Measurements from ENCODE around the gene ZNF557. TPM values are rescaled to one million over a fixed set of nuclear protein-coding genes. Genes with fewer than 3 reads are reported as not detected.
"Not testable (repeated sequence)": the region's sequence is repeated elsewhere in the genome, so short reads cannot be mapped to it uniquely, and the experiment has no call there.

The ZNF557 gene
- total RNA-seq = 25.6 TPM

- H3K27me3 ChIP-seq (ENCODE audit: insufficient read depth, low read length) = no peaks in the 10 kb centered on the region
- H3K4me1 ChIP-seq (ENCODE audit: insufficient read depth, low read length) = peaks cover 11% of the 10 kb centered on the region
- H3K9me3 ChIP-seq (ENCODE audit: low read depth, low read length) = no peaks in the 10 kb centered on the region
- peak within 1 kb of the TSS; percentile 94 for H3K4me3 ChIP-seq (ENCODE audit: low read length)
These were observed at the start of gene ZNF557 for GRCh38 chr19:7069042-7069903. Gene ZNF557, plus strand, starts transcription at chr19:7069703. Its CDS starts 5,372 bp downstream, at chr19:7075075.

- H3K4me3 ChIP-seq (ENCODE audit: low read length); H3K27me3 ChIP-seq (ENCODE audit: insufficient read depth, low read length); H3K9me3 ChIP-seq (ENCODE audit: low read depth, low read length); H3K4me1 ChIP-seq (ENCODE audit: insufficient read depth, low read length): not testable (repeated sequence)
These were observed 48.2 kb upstream of the ZNF557 start, which contains the start of gene MBD3L2B for GRCh38 chr19:7021331-7021730. Gene MBD3L2B, minus strand, starts transcription at chr19:7021431. Its CDS starts 34 bp downstream, at chr19:7021397.

GRCh38 chr19:7028790-7029189, 40.7 kb upstream of the ZNF557 start:
- H3K9me3 ChIP-seq (ENCODE audit: low read depth, low read length); H3K27me3 ChIP-seq (ENCODE audit: insufficient read depth, low read length); H3K4me1 ChIP-seq (ENCODE audit: insufficient read depth, low read length); H3K4me3 ChIP-seq (ENCODE audit: low read length): not testable (repeated sequence)

- H3K27me3 ChIP-seq (ENCODE audit: insufficient read depth, low read length); H3K9me3 ChIP-seq (ENCODE audit: low read depth, low read length); H3K4me1 ChIP-seq (ENCODE audit: insufficient read depth, low read length); H3K4me3 ChIP-seq (ENCODE audit: low read length): not testable (repeated sequence)
These were observed 39.2 kb upstream of the ZNF557 start, which contains the start of gene MBD3L5 for GRCh38 chr19:7030278-7030677. Gene MBD3L5, plus strand, starts transcription at chr19:7030578. Its CDS starts 34 bp downstream, at chr19:7030612.

- not testable (repeated sequence) for H3K4me3 ChIP-seq (ENCODE audit: low read length); H3K27me3 ChIP-seq (ENCODE audit: insufficient read depth, low read length); H3K4me1 ChIP-seq (ENCODE audit: insufficient read depth, low read length); H3K9me3 ChIP-seq (ENCODE audit: low read depth, low read length)
These were observed 29.4 kb upstream of the ZNF557 start, which contains the start of gene MBD3L4 for GRCh38 chr19:7040079-7040478. Gene MBD3L4, minus strand, starts transcription at chr19:7040179. Its CDS starts 35 bp downstream, at chr19:7040144.

- H3K9me3 ChIP-seq (ENCODE audit: low read depth, low read length); H3K27me3 ChIP-seq (ENCODE audit: insufficient read depth, low read length); H3K4me3 ChIP-seq (ENCODE audit: low read length); H3K4me1 ChIP-seq (ENCODE audit: insufficient read depth, low read length): not testable (repeated sequence)
These were observed 27.9 kb upstream of the ZNF557 start for GRCh38 chr19:7041563-7041962.

- H3K9me3 ChIP-seq (ENCODE audit: low read depth, low read length) = not testable (repeated sequence)
These were observed 20.5 kb upstream of the ZNF557 start, which contains the start of gene MBD3L2 for GRCh38 chr19:7049021-7049420. Gene MBD3L2, plus strand, starts transcription at chr19:7049321. Its CDS starts 53 bp downstream, at chr19:7049374.

GRCh38 chr19:7051421-7051820, 18.1 kb upstream of the ZNF557 start:
- not testable (repeated sequence) for H3K9me3 ChIP-seq (ENCODE audit: low read depth, low read length); H3K4me3 ChIP-seq (ENCODE audit: low read length); H3K27me3 ChIP-seq (ENCODE audit: insufficient read depth, low read length); H3K4me1 ChIP-seq (ENCODE audit: insufficient read depth, low read length)

More at GRCh38 chr19:7049021-7049420, 20.5 kb upstream of the ZNF557 start, which contains the start of gene MBD3L2:
- H3K27me3 ChIP-seq (ENCODE audit: insufficient read depth, low read length); H3K4me1 ChIP-seq (ENCODE audit: insufficient read depth, low read length); H3K4me3 ChIP-seq (ENCODE audit: low read length): not testable (repeated sequence)

- not testable (repeated sequence) for H3K4me1 ChIP-seq (ENCODE audit: insufficient read depth, low read length); H3K4me3 ChIP-seq (ENCODE audit: low read length); H3K27me3 ChIP-seq (ENCODE audit: insufficient read depth, low read length); H3K9me3 ChIP-seq (ENCODE audit: low read depth, low read length)
These were observed 16.6 kb upstream of the ZNF557 start for GRCh38 chr19:7052896-7053295.

GRCh38 chr19:7054635-7055368, 14.7 kb upstream of the ZNF557 start:
- not testable (repeated sequence) for H3K4me3 ChIP-seq (ENCODE audit: low read length); H3K9me3 ChIP-seq (ENCODE audit: low read depth, low read length); H3K4me1 ChIP-seq (ENCODE audit: insufficient read depth, low read length); H3K27me3 ChIP-seq (ENCODE audit: insufficient read depth, low read length)

- not testable (repeated sequence) for H3K27me3 ChIP-seq (ENCODE audit: insufficient read depth, low read length); H3K9me3 ChIP-seq (ENCODE audit: low read depth, low read length); H3K4me1 ChIP-seq (ENCODE audit: insufficient read depth, low read length); H3K4me3 ChIP-seq (ENCODE audit: low read length)
These were observed 13.8 kb upstream of the ZNF557 start for GRCh38 chr19:7055679-7056078.

- H3K4me1 ChIP-seq (ENCODE audit: insufficient read depth, low read length); H3K9me3 ChIP-seq (ENCODE audit: low read depth, low read length); H3K27me3 ChIP-seq (ENCODE audit: insufficient read depth, low read length); H3K4me3 ChIP-seq (ENCODE audit: low read length): not testable (repeated sequence)
These were observed 13.1 kb upstream of the ZNF557 start for GRCh38 chr19:7056371-7056770.

GRCh38 chr19:7058576-7058975, 10.9 kb upstream of the ZNF557 start, which contains the start of gene MBD3L3:
Gene MBD3L3, minus strand, starts transcription at chr19:7058676. Its CDS starts 71 bp downstream, at chr19:7058605.
- not testable (repeated sequence) for H3K9me3 ChIP-seq (ENCODE audit: low read depth, low read length); H3K4me3 ChIP-seq (ENCODE audit: low read length); H3K27me3 ChIP-seq (ENCODE audit: insufficient read depth, low read length); H3K4me1 ChIP-seq (ENCODE audit: insufficient read depth, low read length)

- not testable (repeated sequence) for H3K27me3 ChIP-seq (ENCODE audit: insufficient read depth, low read length); H3K4me1 ChIP-seq (ENCODE audit: insufficient read depth, low read length); H3K9me3 ChIP-seq (ENCODE audit: low read depth, low read length); H3K4me3 ChIP-seq (ENCODE audit: low read length)
These were observed 9.5 kb upstream of the ZNF557 start for GRCh38 chr19:7059977-7060376.

GRCh38 chr19:7063339-7063738, 6.2 kb upstream of the ZNF557 start:
- no peaks in the 10 kb centered on the region for H3K9me3 ChIP-seq (ENCODE audit: low read depth, low read length)

More at GRCh38 chr19:7063339-7063738, 6.2 kb upstream of the ZNF557 start:
- no peaks in the 10 kb centered on the region for H3K27me3 ChIP-seq (ENCODE audit: insufficient read depth, low read length)
- H3K4me3 ChIP-seq (ENCODE audit: low read length) = no peak overlapping the region
- H3K4me1 ChIP-seq (ENCODE audit: insufficient read depth, low read length) = no peaks in the 10 kb centered on the region
